GM12878 (cell line): ENCODE measurements around the gene CAMKMT. TPM values are rescaled to one million over a fixed set of nuclear protein-coding genes. Genes with fewer than 3 reads are reported as not detected.

Source experiments
- ATAC-seq: fragments of 200-7000 bp; cut with Tn5 transposase; 3 replicates; pipeline ENCODE4 v1.9.1; 2020; ENCODE audit warnings: mild to moderate bottlenecking, moderate library complexity
- BruUV-seq: library from RNA; stranded (reverse); fragments of 400-500 nt; replicated peaks from 2 replicates; lab custom pipeline; 2021; lab: Mats Ljungman, UMichigan
- CTCF ChIA-PET: fragments of 300-600 bp; sonication (Branson Sonifier 250); formaldehyde crosslinking; extraction: SDS; loops from one replicate; lab custom pipeline; 2021; ENCODE audit warnings: inconsistent platforms; lab: Yijun Ruan, JAX
- POLR2A ChIA-PET: fragments of 350-600 bp; formaldehyde crosslinking; extraction: SDS; loops from one replicate; lab custom pipeline; 2021; ENCODE audit warnings: inconsistent platforms; lab: Charles Lee
- RAD21 ChIA-PET: fragments of 300-600 bp; sonication (Branson Sonifier 250); formaldehyde crosslinking; loops from one replicate; lab custom pipeline; 2023; ENCODE audit warnings: antibody characterized with exemption; ENCODE audit not compliant: unreplicated experiment; lab: Charles Lee
- SMC1A ChIA-PET: fragments of 300-600 bp; sonication (Branson Sonifier 250); formaldehyde crosslinking; loops from one replicate; lab custom pipeline; 2023; ENCODE audit not compliant: unreplicated experiment, uncharacterized antibody; lab: Charles Lee
- DNase-seq: peaks from one replicate; pipeline ENCODE4 v3.0.0-alpha.2; 2011; ENCODE audit warnings: low read depth, low spot score
- FAIRE-seq: peaks from 3 replicates; lab custom pipeline; 2011; peaks lifted over from hg19 to GRCh38; lab: Jason Lieb, UNC
- H2AFZ ChIP-seq: 2 replicates; pipeline ENCODE4 v1.6.0; 2011; ENCODE audit warnings: low read depth, low read length, control low read depth; ENCODE audit not compliant: control insufficient read depth
- H3K27ac ChIP-seq: 2 replicates; pipeline ENCODE4 v1.5.1; 2011; ENCODE audit warnings: control low read depth; ENCODE audit not compliant: control insufficient read depth, insufficient read depth
- H3K27me3 ChIP-seq, 2 experiments: replicated peaks in 1 of 2; 2 replicates each; pipeline versions ENCODE4 v1.6.0 to v1.6.1; 2011; ENCODE audit warnings: low read length in 1 of 2; ENCODE audit not compliant: control insufficient read depth in 2 of 2, insufficient read depth in 2 of 2
- H3K36me3 ChIP-seq, 2 experiments: 2 replicates each; pipeline ENCODE4 v1.5.1; 2011; ENCODE audit warnings: low read length in 1 of 2; ENCODE audit not compliant: control insufficient read depth in 2 of 2, insufficient read depth in 2 of 2
- H3K4me1 ChIP-seq: 2 replicates; pipeline ENCODE4 v1.6.1; 2011; ENCODE audit warnings: mild to moderate bottlenecking, low read length, moderate library complexity, mixed read lengths; ENCODE audit not compliant: control insufficient read depth, insufficient read depth
- H3K4me2 ChIP-seq: 2 replicates; pipeline ENCODE4 v1.6.0; 2011; ENCODE audit warnings: control low read depth; ENCODE audit not compliant: control insufficient read depth, insufficient read depth
- H3K4me3 ChIP-seq: fragments of 200-600 bp; sonication (generic); 2 replicates; pipeline ENCODE4 v1.5.1; 2016
- H3K79me2 ChIP-seq: 2 replicates; pipeline ENCODE4 v1.6.0; 2011; ENCODE audit warnings: low read length; ENCODE audit not compliant: control insufficient read depth, insufficient read depth
- H3K9ac ChIP-seq: 2 replicates; pipeline ENCODE4 v1.8.0; 2011; ENCODE audit warnings: low read length, control low read depth, mixed read lengths; ENCODE audit not compliant: control insufficient read depth, insufficient read depth
- H3K9me3 ChIP-seq: replicated peaks from 3 replicates; pipeline ENCODE4 v1.5.1; 2011; ENCODE audit warnings: mild to moderate bottlenecking, low read length; ENCODE audit not compliant: control insufficient read depth, insufficient read depth
- H4K20me1 ChIP-seq: 2 replicates; pipeline ENCODE4 v1.6.0; 2011; ENCODE audit not compliant: control insufficient read depth, insufficient read depth
- CUX1 ChIP-seq: IDR thresholded peaks from 2 replicates; pipeline ENCODE4 v1.6.1; 2012; ENCODE audit warnings: improper control_type of control experiment, low read depth, low read length; ENCODE audit not compliant: insufficient replicate concordance
- EED ChIP-seq: sonication (generic); IDR thresholded peaks from 2 replicates; pipeline ENCODE4 v1.6.1; 2016; ENCODE audit warnings: antibody characterized with exemption, low read depth
- MXI1 ChIP-seq: fragments of 150-350 bp; IDR thresholded peaks from 2 replicates; pipeline ENCODE4 v1.6.1; 2011; ENCODE audit warnings: low read depth, mild to moderate bottlenecking, inconsistent platforms, low read length, improper control_type of control experiment
- MYB ChIP-seq: fragments of 150-350 bp; IDR thresholded peaks from 2 replicates; pipeline ENCODE4 v1.6.1; 2014; ENCODE audit warnings: mild to moderate bottlenecking, low read depth, low read length, borderline replicate concordance
- NBN ChIP-seq: fragments of 450-650 bp; IDR thresholded peaks from 2 replicates; pipeline ENCODE4 v1.6.1; 2016
- POLR2AphosphoS5 ChIP-seq: IDR thresholded peaks from 2 replicates; pipeline ENCODE4 v1.6.1; 2011; ENCODE audit warnings: mild to moderate bottlenecking, low read length, inconsistent platforms
- SIX5 ChIP-seq: IDR thresholded peaks from 2 replicates; pipeline ENCODE4 v1.6.1; 2011; ENCODE audit warnings: mild to moderate bottlenecking, low read depth, low read length, moderate library complexity; ENCODE audit not compliant: severe bottlenecking
- SRF ChIP-seq, 2 experiments: IDR thresholded peaks; 2 replicates each; pipeline ENCODE4 v1.6.1; 2011; ENCODE audit warnings: low read depth in 2 of 2, low read length in 2 of 2, mild to moderate bottlenecking in 1 of 2, moderate library complexity in 1 of 2
- TAF1 ChIP-seq: IDR thresholded peaks from 2 replicates; pipeline ENCODE4 v1.6.1; 2011; ENCODE audit warnings: mild to moderate bottlenecking, low read depth, low read length, borderline replicate concordance
- TCF7 ChIP-seq: IDR thresholded peaks from 2 replicates; pipeline ENCODE4 v1.6.1; 2014; ENCODE audit warnings: antibody characterized with exemption, borderline replicate concordance
- WRNIP1 ChIP-seq: IDR thresholded peaks from 2 replicates; pipeline ENCODE4 v1.6.1; 2011; ENCODE audit warnings: low read depth, low read length, improper control_type of control experiment, borderline replicate concordance
- ZBTB11 ChIP-seq: fragments of 450-650 bp; formaldehyde crosslinking; IDR thresholded peaks from 2 replicates; pipeline ENCODE4 v1.5.0; 2022; ENCODE audit warnings: mild to moderate bottlenecking, missing genetic modification characterization
- WGBS: methylation state at CpG from one replicate; pipeline ENCODE4 v1.1.6; 2016; ENCODE audit warnings: low lambda C conversion rate; ENCODE audit not compliant: insufficient replicate concordance, insufficient coverage; ENCODE audit errors: missing lambda C conversion rate; 5-methylcytosine and 5-hydroxymethylcytosine counted together
- in situ Hi-C: fragments of 300-500 bp; cut with MboI; formaldehyde crosslinking; loops from 9 replicates; pipeline ENCODE4 v1.14.3; 2018; ENCODE audit warnings: mixed read lengths
- intact Hi-C: fragments of 100-400 bp; cut with micrococcal nuclease; formaldehyde crosslinking; loops from one replicate; pipeline ENCODE4 v1.14.2; 2022; ENCODE audit not compliant: unreplicated experiment
- polyA plus RNA-seq, 11 experiments: library from polyadenylated mRNA; depleted of rRNA in 4 of 11; unstranded in 6 of 11; stranded (reverse) in 5 of 11; fragments of >200 nt; fragmentation: Nextera tagmentation in 4 of 11; fragmentation: Illumina TruSeq in 1 of 11; extraction: Ambion mirVana in 4 of 11; extraction: Trizol in 1 of 11; gene quantifications; 1 replicate in 1 of 11; 2 replicates in 10 of 11; pipeline versions ENCODE4 v1.2.1 to v1.2.3, GENCODE V29; 2011 to 2016; ENCODE audit warnings: inconsistent platforms in 2 of 11, missing spikeins in 2 of 11, low read depth in 1 of 11
- total RNA-seq, 4 experiments: library from RNA; depleted of rRNA in 3 of 4; stranded (reverse); fragments of >200 nt in 3 of 4; fragmentation: Illumina TruSeq in 1 of 4; extraction: Trizol in 1 of 4; gene quantifications; 2 replicates each; pipeline versions ENCODE4 v1.2.1 to v1.2.3, GENCODE V29; 2013 to 2021

CAMKMT gene
- total and polyA plus RNA-seq, 10 of the 15 experiments (the other 5 are each of a cell fraction or from before 2014, with no cell fraction given), result 2.7 to 16.0 (median 11.8) TPM

- TF ChIP-seq CUX1 (no peak), SIX5 (no peak), MYB (no peak), MXI1 (no peak), TCF7 (no peak)
- TF ChIP-seq, all 136 proteins: peak for 0
These were observed 40.4 kb upstream of the CAMKMT start (continued) for GRCh38 chr2:44321360-44321759.

DNA sequence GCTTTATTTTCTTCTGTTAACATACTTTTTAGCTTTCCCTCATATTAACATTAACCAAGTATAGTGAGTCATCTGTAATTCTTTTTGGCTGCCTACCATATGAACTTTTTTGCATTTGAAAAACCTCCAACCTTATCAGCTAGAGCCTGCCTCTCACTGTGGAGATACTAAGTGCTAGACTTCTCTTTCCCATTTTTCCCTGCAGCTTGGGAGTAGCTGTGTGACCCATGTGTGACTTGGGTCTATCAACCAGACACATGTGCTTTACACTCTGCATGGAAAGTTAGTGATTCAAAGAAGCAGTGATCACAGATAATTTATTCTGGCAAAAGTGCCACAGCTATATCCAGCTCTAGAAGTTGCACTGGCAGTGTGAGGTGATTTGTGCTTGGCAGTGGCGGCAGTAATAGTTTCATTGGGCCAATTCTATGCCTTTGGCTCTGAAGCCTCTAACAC is 36.7 kb upstream of the CAMKMT start:
- BruUV-seq, result no TSS peak
- Histone ChIP-seq H2AFZ (no peak overlapping the region), H3K27ac (no peak overlapping the region), H3K4me3 (no peak overlapping the region), H3K79me2 (no peaks in the 10 kb centered on the region), H3K27me3 (no peaks in the 10 kb centered on the region), H3K4me2 (no peak overlapping the region), H4K20me1 (no peaks in the 10 kb centered on the region), H3K36me3 (peaks cover 7 to 26% of the 10 kb centered on the region in 2 experiments), H3K4me1 (no peaks in the 10 kb centered on the region), H3K9ac (no peak overlapping the region), H3K9me3 (no peaks in the 10 kb centered on the region)
- no peak for ATAC-seq
- in situ Hi-C loops, result no loop called here
- DNase-seq, result no peak
- ChIA-PET RAD21 (no interaction called here), SMC1A (interaction anchor here (1.0 to 1.5 kb wide), 2 partner anchors 18 to 37 kb away, joined by 3 read pairs; partner anchors contain the start of gene CAMKMT), CTCF (interaction anchor here (0.7 to 2.3 kb wide), 5 partner anchors 12 to 491 kb away, joined by 3 to 5 read pairs (median 4); no protein-coding TSS in a partner anchor), POLR2A (no interaction called here)
- 100% methylated on average over 1 of the region's 1 CpG for WGBS
- intact Hi-C loops, result no loop called here
- no peak for FAIRE-seq
- TF ChIP-seq TAF1, result no peak
- TF ChIP-seq WRNIP1, result no peak
- TF ChIP-seq EED, result no peak
- TF ChIP-seq NBN, result no peak
- no peak for TF ChIP-seq POLR2AphosphoS5
- no peak for TF ChIP-seq ZBTB11 (CRISPR knock-in tag)
- TF ChIP-seq SRF (IDR thresholded peaks at IDR 0.05; ENCODE audit: low read depth in 2 of 2, low read length in 2 of 2), result no peak
